ENCODE data around the gene DCX.

DNA sequence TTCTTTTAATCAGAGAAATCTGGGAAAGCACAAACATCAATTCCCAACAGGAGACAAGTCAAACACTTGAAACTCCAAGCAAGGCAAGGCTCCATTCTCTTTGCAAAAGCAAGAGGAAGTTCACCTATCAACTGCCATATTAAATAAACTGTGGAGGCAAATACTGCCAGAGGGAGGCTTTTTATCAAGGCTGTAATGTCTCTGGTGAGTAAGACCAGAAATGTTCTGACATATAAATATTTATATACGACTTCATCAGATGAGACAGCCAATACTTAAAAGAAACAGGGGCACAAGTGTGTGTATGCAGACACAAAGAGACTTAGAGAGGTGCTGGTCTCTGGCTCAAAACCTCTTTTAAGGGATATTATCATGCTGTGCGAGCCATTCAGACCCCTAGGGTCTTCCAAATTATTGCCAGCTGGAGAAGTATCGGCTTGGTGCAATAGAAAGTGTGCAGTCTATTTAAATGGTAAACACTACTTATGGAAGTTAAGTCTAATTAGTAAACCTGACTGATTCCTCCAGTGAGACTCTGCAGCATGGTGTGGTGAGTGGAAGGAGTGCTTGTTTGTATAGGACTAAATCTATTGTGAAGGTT lies 24.4 kb downstream of the DCX start:
- TF ChIP-seq CTCF (optimal IDR thresholded peaks at IDR 0.05 in 1 of 3, IDR thresholded peaks at IDR 0.05 in 1 of 3, conservative IDR thresholded peaks at IDR 0.05 in 1 of 3; ENCODE audit: extremely low read depth in 1 of 3, insufficient read depth in 2 of 3, low read length in 3 of 3): no peak
- no peak for TF ChIP-seq EZH2 (IDR thresholded peaks at IDR 0.05; ENCODE audit: low read length)
